ENCODE data around the gene SUSD6.
A peak's percentile ranks its signal among the peaks of the same experiment; 100 is the strongest.
"Not testable (repeated sequence)": the region's sequence is repeated elsewhere in the genome, so short reads cannot be mapped to it uniquely, and the experiment has no call there.

SUSD6 gene

DNA sequence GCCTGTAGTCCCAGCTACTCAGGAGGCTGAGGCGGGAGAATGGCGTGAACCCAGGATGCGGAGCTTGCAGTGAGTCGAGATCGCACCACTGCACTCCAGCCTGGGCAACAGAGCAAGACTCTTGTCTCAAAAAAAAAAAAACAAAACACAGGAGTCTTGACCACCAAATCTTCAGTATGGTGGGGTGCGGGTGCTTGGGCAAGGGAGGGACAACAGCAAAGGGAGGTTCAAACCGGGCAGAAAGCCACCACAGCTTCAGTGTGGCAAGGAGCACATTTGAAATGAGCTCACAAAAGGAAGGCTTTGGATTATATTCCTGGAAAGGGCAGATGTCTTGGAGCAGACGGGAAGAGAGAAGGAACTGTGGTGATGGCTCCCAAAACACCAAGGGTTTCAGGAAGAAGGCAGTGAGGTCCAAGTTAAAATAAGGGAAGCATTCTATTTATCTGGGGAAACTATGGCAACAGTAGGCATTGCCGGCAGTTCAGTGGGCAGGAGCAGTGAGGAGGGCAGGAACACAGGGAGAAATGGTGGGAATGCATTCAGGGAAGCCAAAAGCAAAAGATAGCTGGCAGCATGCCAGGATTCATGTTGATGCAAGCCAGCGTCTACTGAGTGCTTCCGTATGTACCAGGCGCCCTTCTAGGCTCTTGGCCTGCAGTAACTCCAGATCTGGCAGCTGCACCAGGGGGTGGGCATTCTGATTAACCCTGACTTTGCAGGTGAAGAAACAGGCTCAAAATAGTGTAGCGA, 104.5 kb downstream of the SUSD6 start:
- in situ Hi-C loops (cut with HindIII; ENCODE audit: low sequenced_read_pairs): no loop called here
- H3K4me3 ChIP-seq (ENCODE audit: low read depth, low read length): no peak overlapping the region
- DNase-seq (ENCODE audit: low read depth, low spot score): peak; percentile 85
- TF ChIP-seq, protein P1, sequence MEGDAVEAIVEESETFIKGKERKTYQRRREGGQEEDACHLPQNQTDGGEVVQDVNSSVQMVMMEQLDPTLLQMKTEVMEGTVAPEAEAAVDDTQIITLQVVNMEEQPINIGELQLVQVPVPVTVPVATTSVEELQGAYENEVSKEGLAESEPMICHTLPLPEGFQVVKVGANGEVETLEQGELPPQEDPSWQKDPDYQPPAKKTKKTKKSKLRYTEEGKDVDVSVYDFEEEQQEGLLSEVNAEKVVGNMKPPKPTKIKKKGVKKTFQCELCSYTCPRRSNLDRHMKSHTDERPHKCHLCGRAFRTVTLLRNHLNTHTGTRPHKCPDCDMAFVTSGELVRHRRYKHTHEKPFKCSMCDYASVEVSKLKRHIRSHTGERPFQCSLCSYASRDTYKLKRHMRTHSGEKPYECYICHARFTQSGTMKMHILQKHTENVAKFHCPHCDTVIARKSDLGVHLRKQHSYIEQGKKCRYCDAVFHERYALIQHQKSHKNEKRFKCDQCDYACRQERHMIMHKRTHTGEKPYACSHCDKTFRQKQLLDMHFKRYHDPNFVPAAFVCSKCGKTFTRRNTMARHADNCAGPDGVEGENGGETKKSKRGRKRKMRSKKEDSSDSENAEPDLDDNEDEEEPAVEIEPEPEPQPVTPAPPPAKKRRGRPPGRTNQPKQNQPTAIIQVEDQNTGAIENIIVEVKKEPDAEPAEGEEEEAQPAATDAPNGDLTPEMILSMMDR (IDR thresholded peaks at IDR 0.05; ENCODE audit: low read depth, low read length): no peak

DNA sequence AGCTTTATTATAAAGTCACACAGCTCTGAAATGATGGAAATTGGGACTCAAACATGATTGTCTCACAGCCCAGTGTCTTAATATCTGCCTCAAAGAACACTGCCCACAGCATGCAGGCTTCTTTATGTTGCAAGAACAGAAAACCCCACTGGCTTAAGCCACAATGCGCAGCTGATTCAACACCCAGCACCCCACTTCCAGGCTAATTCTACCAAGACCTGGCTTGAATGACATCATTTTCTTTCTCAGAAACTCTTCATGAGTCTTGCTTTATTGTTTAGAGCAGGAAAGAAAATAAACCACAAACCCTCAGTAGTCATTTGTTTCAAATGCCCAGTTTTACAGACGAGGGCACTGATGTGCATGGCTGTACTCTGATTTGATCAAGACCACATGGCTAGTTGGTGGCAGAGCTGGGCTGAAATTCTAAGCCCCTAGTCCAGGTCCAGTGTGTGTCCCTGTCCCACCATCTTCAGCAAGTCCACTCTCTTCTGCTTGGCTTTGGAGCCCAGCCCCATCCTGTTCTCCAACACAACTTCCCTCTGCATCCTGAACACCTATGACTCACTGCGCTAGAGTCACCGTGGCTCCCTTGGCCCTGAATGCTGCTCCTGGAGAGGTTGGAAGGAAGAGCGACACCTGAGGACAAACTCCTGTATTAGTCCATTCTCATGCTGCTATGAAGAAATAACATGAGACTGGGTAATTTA, 105.2 kb downstream of the SUSD6 start:
- TF ChIP-seq, protein P1 (IDR thresholded peaks at IDR 0.05; ENCODE audit: low read depth, low read length): no peak
- in situ Hi-C loops (cut with HindIII; ENCODE audit: low sequenced_read_pairs): no loop called here
- no peak overlapping the region for H3K4me3 ChIP-seq (ENCODE audit: low read depth, low read length)
- DNase-seq (ENCODE audit: low read depth, low spot score): peak; percentile 94

DNA sequence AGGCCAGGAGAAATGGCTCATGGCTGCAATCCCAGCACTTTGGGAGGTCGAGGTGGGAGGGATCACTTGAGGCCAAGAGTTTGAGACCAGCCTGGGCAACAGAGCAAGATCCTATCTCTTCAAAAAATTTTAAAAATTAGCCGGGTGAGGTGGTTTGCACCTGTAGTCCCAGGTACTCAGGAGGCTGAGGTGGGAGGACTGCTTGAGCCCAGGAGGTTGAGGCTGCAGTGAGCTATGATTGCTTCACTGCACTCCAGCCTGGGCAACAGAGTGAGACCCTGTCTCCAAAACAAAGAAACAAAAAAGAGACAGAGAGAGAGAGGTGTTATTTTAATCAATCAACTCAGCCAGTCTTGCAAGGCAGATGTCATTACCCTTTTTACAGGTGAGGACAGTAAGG, 107.2 kb downstream of the SUSD6 start:
- in situ Hi-C loops (cut with HindIII; ENCODE audit: low sequenced_read_pairs); H3K4me3 ChIP-seq (ENCODE audit: low read depth, low read length); DNase-seq (ENCODE audit: low read depth, low spot score): not testable (repeated sequence)

DNA sequence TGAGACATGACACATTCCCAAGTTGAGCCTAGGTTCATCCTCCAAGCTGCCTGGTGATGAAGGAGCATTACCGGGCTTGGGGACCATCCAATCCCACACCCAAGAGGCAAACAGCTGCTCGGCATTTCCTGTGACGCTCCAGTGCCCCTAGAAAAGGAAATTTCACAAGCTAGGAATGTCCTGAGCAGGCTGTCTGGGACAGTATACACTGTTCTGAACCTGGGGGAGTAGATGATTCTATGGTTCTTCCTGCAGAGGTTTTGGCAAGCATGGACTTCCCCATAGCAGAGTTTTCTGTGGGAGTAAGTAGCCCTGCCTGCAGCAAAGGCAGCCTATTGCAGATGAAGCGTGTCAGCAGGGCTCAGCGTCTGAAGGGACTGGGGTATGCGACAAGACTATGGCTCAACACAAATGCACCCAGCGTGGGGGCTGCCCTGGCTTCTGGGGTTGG, 108.1 kb downstream of the SUSD6 start:
- H3K4me3 ChIP-seq (ENCODE audit: low read depth, low read length): no peak overlapping the region
- in situ Hi-C loops (cut with HindIII; ENCODE audit: low sequenced_read_pairs): no loop called here
- DNase-seq (ENCODE audit: low read depth, low spot score): peak; percentile 93
- TF ChIP-seq, protein P1 (IDR thresholded peaks at IDR 0.05; ENCODE audit: low read depth, low read length): no peak

DNA sequence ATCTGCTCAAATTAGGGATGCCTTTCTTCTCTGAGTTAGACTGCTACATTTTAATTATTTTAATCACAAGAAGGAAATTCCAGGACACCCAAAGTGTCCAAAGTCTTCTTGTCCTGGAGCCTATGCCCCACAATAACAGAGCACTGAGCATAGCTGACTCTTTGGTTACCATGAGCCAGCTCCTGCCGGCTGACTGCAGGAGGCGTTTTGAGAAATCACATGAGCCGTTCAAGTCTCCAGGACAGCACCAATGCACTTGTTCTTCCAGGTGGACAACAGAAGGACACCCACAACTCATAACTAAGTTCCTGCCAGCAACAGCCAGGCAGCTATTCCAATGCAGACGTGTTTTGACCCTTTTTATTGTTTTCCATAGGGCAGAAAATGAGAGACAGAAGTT, 109.5 kb downstream of the SUSD6 start:
- H3K4me3 ChIP-seq (ENCODE audit: low read depth, low read length): no peak overlapping the region
- DNase-seq (ENCODE audit: low read depth, low spot score): no peak
- TF ChIP-seq, protein P1 (IDR thresholded peaks at IDR 0.05; ENCODE audit: low read depth, low read length): no peak
- in situ Hi-C loops (cut with HindIII; ENCODE audit: low sequenced_read_pairs): no loop called here

DNA sequence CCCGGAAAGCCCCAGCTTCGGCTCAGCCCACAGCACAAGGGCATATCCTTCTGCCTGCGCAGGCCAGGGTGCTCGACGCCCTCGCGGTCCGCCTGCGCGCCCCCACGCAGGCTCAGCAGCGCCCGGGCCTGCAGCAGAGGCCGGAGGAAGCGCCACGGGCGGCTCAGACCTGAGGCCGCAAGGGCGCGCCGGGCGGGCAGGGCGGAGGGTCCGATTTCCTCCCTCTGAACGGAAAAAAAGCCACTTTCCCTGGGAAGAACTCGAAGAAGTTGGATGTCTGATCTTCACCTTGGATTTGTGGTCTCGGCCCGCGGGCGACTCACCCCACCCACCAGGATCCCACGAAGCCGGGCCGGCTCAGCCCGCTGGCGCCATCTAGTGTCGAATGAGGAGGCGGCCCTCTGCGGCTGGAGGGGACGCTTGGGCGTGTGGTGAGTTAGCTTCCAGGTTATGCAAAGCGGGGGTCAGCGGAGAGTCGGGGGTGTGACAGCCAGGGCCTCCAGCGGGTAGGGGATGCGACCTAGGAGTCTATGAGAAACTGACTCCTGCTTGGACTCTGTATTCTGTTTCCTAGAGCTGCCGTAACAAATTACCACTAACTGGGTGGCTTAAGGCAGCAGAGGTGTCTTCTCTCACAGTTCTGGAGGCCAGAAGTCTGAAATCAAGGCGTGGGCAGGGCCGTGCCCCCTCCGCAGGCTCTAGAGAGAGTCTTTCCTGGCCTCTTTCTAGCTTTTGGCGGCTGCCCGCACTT, 115.5 kb downstream of the SUSD6 start:
- peak; percentile 70 for DNase-seq (ENCODE audit: low read depth, low spot score)
- TF ChIP-seq, protein P1 (IDR thresholded peaks at IDR 0.05; ENCODE audit: low read depth, low read length): peak; percentile 98
- in situ Hi-C loops (cut with HindIII; ENCODE audit: low sequenced_read_pairs): no loop called here
- peak overlapping the region; percentile 21 for H3K4me3 ChIP-seq (ENCODE audit: low read depth, low read length)

Measured in astrocyte of the spinal cord (primary cell).